ES-I3 (cell line): ENCODE data around the gene CARD11.
"Not testable (repeated sequence)": the region's sequence is repeated elsewhere in the genome, so short reads cannot be mapped to it uniquely, and the experiment has no call there.

Source experiments
- H3K36me3 ChIP-seq: 2 replicates; pipeline ENCODE4 v1.6.1; 2013; ENCODE audit warnings: mild to moderate bottlenecking, low read length, control low read depth, moderate library complexity; ENCODE audit not compliant: insufficient read depth
- H3K4me1 ChIP-seq: 2 replicates; pipeline ENCODE4 v1.6.1; 2013; ENCODE audit warnings: mild to moderate bottlenecking, control low read depth, low read length; ENCODE audit not compliant: insufficient read depth
- H3K9ac ChIP-seq: 2 replicates; pipeline ENCODE4 v1.6.1; 2013; ENCODE audit warnings: low read depth, mild to moderate bottlenecking, low read length, moderate library complexity
- H3K9me3 ChIP-seq: 2 replicates; pipeline ENCODE4 v1.6.1; 2013; ENCODE audit warnings: mild to moderate bottlenecking, low read length, moderate library complexity; ENCODE audit not compliant: control insufficient read depth, insufficient read depth

Gene CARD11

DNA sequence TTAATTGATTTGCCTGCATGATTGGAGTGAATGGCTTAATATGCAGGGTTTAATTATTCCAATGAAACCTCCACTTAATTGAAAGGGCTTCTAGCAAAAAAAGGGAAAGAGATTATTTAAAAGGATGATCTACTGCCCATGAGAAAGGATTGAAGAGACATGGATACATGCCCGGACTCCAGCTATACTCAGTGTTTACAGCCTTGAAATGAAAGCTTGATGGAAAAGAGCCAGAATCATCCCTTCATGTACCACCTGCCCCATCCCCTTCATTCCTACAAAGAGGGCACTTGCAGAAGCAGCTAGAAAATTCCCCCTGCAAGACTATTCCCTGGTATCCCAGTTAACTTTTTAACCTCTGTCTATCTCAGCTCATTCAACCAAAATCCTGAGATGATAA is 78.4 kb downstream of the CARD11 start:
- Histone ChIP-seq H3K9me3 (peaks cover 9% of the 10 kb centered on the region; the same call in 1 of the 2 replicates), H3K36me3 (no peaks in the 10 kb centered on the region), H3K9ac (no peak overlapping the region), H3K4me1 (no peaks in the 10 kb centered on the region)

DNA sequence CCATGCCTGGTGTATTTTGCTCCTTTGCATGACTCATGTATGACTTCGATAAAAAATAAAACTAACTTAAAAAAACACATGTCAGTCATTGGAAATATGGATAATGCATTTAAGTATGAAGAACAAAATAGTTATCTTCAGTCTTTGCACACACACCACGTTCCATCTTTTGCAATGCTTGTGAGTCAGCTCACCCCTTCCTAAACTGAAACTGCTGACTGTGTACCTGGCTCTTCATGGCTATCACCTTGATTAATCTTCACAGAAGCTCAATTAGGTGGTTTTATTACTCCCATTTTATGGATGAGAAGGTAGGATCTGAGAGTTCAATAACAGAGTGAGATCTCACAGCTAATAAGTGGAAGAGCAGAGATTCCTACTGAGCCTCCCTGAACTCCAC is 79.5 kb downstream of the CARD11 start:
- Histone ChIP-seq H3K9ac (no peak overlapping the region), H3K9me3 (peaks cover 9% of the 10 kb centered on the region; the same call in 1 of the 2 replicates), H3K4me1 (no peaks in the 10 kb centered on the region), H3K36me3 (no peaks in the 10 kb centered on the region)

DNA sequence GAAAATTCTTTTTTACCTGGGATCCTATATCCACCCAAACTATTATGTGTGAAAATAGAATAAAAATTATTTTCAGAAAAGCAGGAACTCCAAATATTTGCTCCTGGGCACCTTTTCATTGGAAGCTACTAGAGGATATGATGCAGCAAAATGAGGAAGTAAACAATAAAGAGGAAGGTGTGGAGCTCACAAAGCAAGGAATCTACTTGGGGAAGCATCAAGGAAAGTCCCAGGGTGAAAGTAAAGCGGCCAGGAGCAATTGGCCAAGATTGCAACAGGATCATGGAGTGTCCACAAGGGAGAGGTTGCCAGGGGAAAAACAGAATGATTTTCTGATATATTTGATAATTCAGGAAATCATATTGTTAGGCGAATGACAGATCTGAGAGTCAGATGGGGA is 80.8 kb downstream of the CARD11 start:
- Histone ChIP-seq H3K4me1 (no peaks in the 10 kb centered on the region), H3K36me3 (no peaks in the 10 kb centered on the region), H3K9ac (no peak overlapping the region), H3K9me3 (peaks cover 9% of the 10 kb centered on the region; the same call in 1 of the 2 replicates)

DNA sequence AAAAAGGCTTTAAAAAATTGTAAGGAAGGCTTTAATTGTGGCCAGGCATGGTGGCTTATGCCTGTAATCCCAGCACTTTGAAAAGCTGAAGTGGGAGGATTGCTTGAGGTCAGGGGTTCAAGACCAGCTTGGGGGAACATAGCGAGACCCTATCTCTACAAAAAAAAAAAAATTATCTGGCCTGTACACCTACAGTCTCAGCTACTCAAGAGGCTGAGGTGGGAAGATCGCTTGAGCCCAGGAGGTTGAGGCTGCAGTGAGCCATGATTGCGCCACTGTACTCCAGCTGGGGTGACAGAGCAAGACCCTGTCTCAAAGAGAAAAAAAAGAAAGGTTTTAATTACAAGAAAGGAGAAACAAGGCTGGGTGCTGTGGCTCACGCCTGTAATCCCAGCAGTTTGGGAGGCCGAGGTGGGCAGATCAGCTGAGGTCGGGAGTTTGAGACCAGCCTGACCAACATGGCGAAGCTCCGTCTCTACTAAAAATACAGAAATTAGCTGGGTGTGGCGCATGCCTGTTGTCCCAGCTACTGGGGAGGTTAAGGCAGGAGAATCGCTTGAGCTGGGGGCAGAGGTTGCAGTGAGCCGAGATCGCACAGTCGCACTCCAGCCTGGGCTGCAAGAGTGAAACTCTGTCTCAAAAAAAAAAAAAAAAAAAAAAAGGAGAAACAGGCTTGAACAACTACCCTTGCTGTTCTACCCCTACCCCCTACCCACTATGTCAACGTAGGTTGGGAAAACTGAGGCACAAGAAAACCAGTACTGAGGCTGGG is 83.7 kb downstream of the CARD11 start:
- Histone ChIP-seq H3K9me3 (no peaks in the 10 kb centered on the region), H3K4me1 (no peaks in the 10 kb centered on the region), H3K36me3 (no peaks in the 10 kb centered on the region), H3K9ac (no peak overlapping the region)

DNA sequence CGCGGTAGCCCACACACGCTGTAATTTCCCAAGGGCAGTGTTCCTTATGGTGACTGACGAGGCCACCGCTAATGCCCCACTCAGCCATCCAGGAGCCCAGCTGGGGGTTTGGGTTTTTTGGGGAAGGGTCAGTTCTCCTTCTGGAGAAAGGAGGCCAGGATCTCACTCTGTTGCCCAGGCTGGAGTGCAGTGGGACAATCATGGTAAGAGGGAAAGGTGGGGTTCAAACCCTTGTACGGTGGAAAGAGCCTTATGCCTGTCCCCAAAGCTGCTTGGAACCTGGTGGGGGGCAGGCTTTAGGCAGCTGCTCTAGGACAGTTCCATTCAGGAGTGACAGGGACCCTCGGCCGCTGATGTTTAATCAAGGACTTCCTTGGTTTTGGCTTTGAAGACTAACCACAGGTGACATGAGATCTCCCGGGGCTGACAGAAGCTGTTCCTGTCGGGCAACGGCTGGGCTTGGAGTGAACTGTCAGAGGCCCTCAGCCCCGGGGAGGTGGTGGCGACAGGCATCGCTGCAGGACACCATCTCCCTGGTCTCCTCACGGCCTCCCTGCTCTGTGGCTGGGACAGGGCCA is 84.5 kb downstream of the CARD11 start:
- Histone ChIP-seq H3K36me3 (no peaks in the 10 kb centered on the region), H3K9me3 (no peaks in the 10 kb centered on the region), H3K4me1 (no peaks in the 10 kb centered on the region), H3K9ac (no peak overlapping the region)

DNA sequence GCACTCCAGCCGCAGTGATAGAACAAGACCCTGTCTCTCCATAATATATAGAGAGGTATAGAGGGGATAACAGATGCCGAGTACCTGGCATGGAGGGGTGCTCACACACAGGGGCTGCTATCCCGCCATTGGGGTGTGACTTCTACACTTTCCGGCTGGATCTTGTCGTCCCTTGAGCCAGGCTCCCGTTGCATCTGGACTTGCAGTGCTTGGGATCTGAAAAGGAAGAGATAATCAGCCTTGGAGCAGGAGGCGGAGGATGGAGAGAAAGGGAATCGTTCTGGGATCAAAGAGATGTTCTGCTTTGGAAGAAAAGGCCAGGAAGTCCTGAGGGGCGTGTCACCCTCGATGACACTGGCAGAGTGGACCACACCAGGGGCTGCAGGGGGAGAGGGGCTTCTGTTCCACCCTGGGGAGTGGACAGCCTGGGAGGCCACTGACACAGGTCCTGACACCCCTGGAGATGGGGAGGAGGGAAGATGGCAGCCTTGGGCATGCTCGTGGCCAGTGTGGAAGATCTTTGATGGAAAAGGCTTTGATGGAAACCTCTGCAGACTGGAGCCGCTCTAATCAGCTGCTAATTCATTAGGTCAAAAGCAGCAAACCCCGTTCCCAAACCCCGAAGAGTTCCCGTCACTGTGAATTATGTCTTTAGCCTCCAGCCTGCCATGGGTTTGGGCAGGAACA is 85.1 kb downstream of the CARD11 start:
- Histone ChIP-seq H3K4me1 (no peaks in the 10 kb centered on the region; the same call in 1 of the 2 replicates), H3K9me3 (no peaks in the 10 kb centered on the region), H3K9ac (no peak overlapping the region), H3K36me3 (no peaks in the 10 kb centered on the region)

- H3K9me3 ChIP-seq, H3K36me3 ChIP-seq, H3K4me1 ChIP-seq, H3K9ac ChIP-seq: not testable (repeated sequence)
Measured at GRCh38 chr7:2957369-2957727, 86.3 kb downstream of the CARD11 start.

DNA sequence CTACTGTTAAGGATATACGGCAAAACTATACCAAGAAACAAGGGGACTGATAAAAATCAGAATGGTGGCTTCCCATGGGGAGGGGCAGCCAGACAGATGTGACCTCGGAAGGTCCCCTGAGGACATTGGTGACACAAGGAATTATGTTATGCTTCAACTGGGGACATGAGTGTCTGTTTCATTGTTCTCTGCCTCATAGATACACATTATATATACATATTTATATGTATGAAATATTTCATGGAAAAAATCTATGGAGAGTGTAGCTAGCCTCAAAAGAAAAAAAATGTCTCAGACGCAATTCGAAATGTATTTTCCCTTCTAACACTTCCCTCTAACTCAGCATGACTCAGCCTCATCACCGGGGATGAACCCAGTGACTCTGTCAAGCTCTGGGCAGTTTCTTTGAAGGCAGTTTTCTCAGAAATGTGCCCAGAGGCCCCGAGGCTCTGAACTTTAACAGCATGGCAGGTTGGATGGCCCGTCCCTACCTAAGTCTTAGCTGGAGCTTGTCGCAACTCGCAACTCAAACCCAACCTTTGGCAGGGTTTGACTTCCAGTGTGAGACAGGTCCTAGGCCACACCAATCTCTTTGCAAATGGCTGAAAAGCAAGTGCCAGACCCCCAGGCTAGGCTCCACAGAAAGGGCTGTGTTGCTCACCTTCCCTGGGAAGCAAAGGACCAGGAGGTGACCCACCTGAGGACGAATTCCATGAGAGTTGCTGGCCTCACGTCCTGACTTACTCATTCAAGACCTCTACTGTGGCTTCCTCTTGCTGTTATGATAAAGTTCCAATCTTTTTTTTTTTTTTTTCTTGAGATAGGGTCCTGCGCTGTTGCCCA is 86.9 kb downstream of the CARD11 start:
- Histone ChIP-seq H3K36me3 (peaks cover 2% of the 10 kb centered on the region; the same call in 1 of the 2 replicates), H3K9me3 (no peaks in the 10 kb centered on the region), H3K9ac (no peak overlapping the region), H3K4me1 (no peaks in the 10 kb centered on the region; the same call in 1 of the 2 replicates)

DNA sequence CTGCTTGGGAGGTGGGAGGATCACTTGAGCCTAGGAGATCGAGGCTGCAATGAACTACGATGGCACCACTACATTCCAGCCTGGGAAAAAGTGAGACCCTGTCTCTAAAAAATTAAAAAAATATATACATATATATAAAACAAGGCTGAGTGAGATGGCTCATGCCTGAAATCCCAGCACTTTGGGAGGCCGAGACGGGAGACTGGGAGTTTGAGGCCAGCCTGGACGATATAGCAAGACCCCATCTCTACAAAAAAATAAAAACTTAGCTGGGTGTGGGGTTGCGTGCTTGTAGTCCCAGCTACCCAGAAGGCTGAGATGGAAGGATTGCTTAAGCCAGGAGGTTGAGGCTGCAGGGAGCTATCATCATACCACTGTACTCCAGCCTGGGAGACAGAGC is 87.6 kb downstream of the CARD11 start:
- Histone ChIP-seq H3K4me1 (no peaks in the 10 kb centered on the region; the same call in 1 of the 2 replicates), H3K36me3 (peaks cover 2% of the 10 kb centered on the region; the same call in 1 of the 2 replicates), H3K9me3 (no peaks in the 10 kb centered on the region), H3K9ac (no peak overlapping the region)

DNA sequence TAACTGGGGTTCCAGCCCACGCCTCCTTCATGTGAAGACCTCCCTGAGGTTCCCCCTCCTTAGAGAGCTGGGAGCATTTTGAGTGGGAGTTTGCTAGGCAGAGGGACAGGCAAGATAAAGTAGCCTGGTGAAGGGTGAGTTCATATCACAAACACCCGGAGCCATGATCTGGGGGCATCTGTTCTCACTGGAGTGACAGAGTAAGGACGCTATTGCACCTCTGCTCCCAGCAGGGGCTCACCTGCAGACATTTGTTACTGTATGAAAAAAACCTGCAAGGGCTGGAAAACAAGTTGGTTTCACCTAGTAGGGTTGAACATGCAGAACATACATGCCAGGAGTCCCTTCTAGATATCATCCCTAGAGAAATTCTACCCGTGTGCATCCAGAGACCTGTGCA is 88.4 kb downstream of the CARD11 start:
- no peak overlapping the region for H3K9ac ChIP-seq
- 0 out of 2 replicates have a peak, but pooled peaks cover 2% of the 10 kb centered on the region for H3K9me3 ChIP-seq
- H3K4me1 ChIP-seq: no peaks in the 10 kb centered on the region; the same call in 1 of the 2 replicates
- peaks cover 2% of the 10 kb centered on the region; the same call in 1 of the 2 replicates for H3K36me3 ChIP-seq

- Histone ChIP-seq H3K9me3 (peaks cover 5% of the 10 kb centered on the region; the same call in 1 of the 2 replicates), H3K36me3 (peaks cover 2% of the 10 kb centered on the region; the same call in 1 of the 2 replicates), H3K9ac (no peak overlapping the region), H3K4me1 (no peaks in the 10 kb centered on the region; the same call in 1 of the 2 replicates)
Measured at GRCh38 chr7:2954433-2954853, 89.2 kb downstream of the CARD11 start.

DNA sequence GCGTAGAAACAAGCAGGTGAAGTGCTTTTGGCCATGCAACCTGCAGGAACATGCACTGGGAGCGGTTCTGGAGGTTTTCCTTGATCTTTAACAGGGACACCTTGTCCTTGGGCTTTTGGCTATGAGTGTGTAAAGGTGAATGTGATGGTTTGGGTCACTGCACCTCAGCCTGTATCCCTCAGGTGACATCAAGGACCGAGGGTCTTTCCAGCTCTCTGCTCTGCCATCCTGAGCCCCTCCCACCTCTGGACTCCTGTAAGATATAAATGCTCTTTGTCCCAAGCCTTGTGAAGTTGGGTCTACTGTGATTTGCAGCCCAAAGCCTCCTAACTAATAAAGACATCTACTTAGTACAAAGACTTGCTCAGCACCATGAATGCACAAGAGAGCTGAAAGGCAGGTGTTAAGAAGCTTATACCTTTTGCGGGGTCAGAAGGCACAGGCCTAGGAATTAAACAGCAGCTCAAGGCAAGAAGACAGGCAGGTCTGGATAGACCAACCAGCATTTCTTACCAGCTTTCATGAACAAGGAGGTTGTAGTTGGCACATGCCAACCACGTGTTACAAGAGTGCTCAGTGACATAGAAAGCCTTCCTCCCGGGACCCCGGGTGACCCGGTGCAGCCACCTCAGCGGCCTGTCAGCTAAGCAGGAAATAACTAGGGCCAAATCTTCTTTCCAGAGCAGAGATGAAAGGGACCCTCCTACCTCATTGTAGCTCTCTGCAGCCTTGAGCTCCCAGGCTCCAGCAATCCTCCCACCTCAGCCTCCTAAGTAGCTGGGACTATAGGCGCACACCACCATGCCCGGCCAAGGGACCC is 89.9 kb downstream of the CARD11 start:
- Histone ChIP-seq H3K9ac (no peak overlapping the region), H3K4me1 (no peaks in the 10 kb centered on the region; the same call in 1 of the 2 replicates), H3K9me3 (peaks cover 5% of the 10 kb centered on the region; the same call in 1 of the 2 replicates), H3K36me3 (peaks cover 2% of the 10 kb centered on the region; the same call in 1 of the 2 replicates)

GRCh38 chr7:2953099-2953498 is 90.6 kb downstream of the CARD11 start:
- peaks cover 2% of the 10 kb centered on the region; the same call in 1 of the 2 replicates for H3K36me3 ChIP-seq
- H3K9ac ChIP-seq: no peak overlapping the region
- no peaks in the 10 kb centered on the region; the same call in 1 of the 2 replicates for H3K4me1 ChIP-seq
- H3K9me3 ChIP-seq: peaks cover 5% of the 10 kb centered on the region; the same call in 1 of the 2 replicates
